Adrenal gland (tissue), 12 donors: ENCODE data around the gene DEUP1. TPM values are rescaled to one million over a fixed set of nuclear protein-coding genes. Genes with fewer than 3 reads are reported as not detected.
A peak's percentile ranks its signal among the peaks of the same experiment; 100 is the strongest.

ENCODE experiments used
- DNase-seq, 7 donors: peaks; one replicate each; pipeline ENCODE4 v3.0.0-alpha.2; 2019 to 2020
- H3K27ac ChIP-seq, 5 donors: fragments of 200-600 bp; sonication (generic) in 4 of 5; 1 replicate in 3 of 5; 2 replicates in 2 of 5; pipeline versions ENCODE4 v1.5.1 to v1.8.0; 2016 to 2020; ENCODE audit warnings: mild to moderate bottlenecking in 1 of 5
- H3K27me3 ChIP-seq: fragments of 200-600 bp; 2 replicates; pipeline ENCODE4 v1.8.0; 2021
- H3K36me3 ChIP-seq, 2 donors: fragments of 200-600 bp; replicated peaks in 1 of 2; 1 replicate in 1 of 2; 2 replicates in 1 of 2; pipeline versions ENCODE4 v1.5.1 to v1.8.0; 2018 to 2022
- H3K4me1 ChIP-seq, 2 donors: fragments of 200-600 bp; replicated peaks in 1 of 2; 1 replicate in 1 of 2; 2 replicates in 1 of 2; pipeline versions ENCODE4 v1.5.1 to v1.8.0; 2018 to 2021
- H3K4me3 ChIP-seq, 4 donors: fragments of 200-600 bp; sonication (generic) in 3 of 4; one replicate each; pipeline ENCODE4 v1.5.1; 2016 to 2018
- H3K9me3 ChIP-seq, 3 donors: fragments of 200-600 bp; sonication (generic) in 1 of 3; replicated peaks in 1 of 3; 1 replicate in 2 of 3; 2 replicates in 1 of 3; pipeline versions ENCODE4 v1.5.1 to v1.8.0; 2016 to 2021
- POLR2A ChIP-seq, 2 donors: fragments of 450-650 bp; IDR thresholded peaks; one replicate each; pipeline ENCODE4 v1.6.1; 2017; ENCODE audit warnings: antibody characterized with exemption in 2 of 2, mild to moderate bottlenecking in 2 of 2, moderate library complexity in 1 of 2
- WGBS, 4 donors: extraction: QIAGEN DNeasy Blood & Tissue Kit in 2 of 4; methylation state at CpG; one replicate each; pipeline versions ENCODE4 v1.1.5 to v1.1.7; 2013 to 2017; 5-methylcytosine and 5-hydroxymethylcytosine counted together
- intact Hi-C, 2 donors: fragments of 100-400 bp; cut with DNase I; formaldehyde crosslinking; loops; one replicate each; pipeline versions ENCODE4 v1.14.1 to v1.15.0; 2022 to 2023
- polyA plus RNA-seq, 3 donors: library from polyadenylated mRNA; stranded (reverse); fragments of 200-250 nt in 2 of 3; fragments of 350-450 nt in 1 of 3; fragmentation: Illumina TruSeq in 1 of 3; extraction: RNeasy Lipid Tissue Mini Kit (QIAGEN cat#74804) in 1 of 3; gene quantifications; one replicate each; pipeline ENCODE4 v1.2.3, GENCODE V29; 2013 to 2014
- total RNA-seq, 9 donors: library from RNA; depleted of rRNA in 4 of 9; stranded (reverse); fragments of >200 nt in 4 of 9; fragments of 120-200 nt in 1 of 9; fragmentation: NEBNext Ultra II Directional in 1 of 9; extraction: Animal tissue kit (Norgen Biotek cat#: 25700) in 1 of 9; gene quantifications; one replicate each; pipeline versions ENCODE4 v1.1.0 to v1.2.4, GENCODE V29; 2013 to 2023
- TF ChIP-seq, protein P1 (sequence below), 6 experiments: fragments of 450-650 bp in 4 of 6; fragments of 200-600 bp in 2 of 6; sonication (generic) in 1 of 6; IDR thresholded peaks; 1 replicate in 5 of 6; 2 replicates in 1 of 6; pipeline versions ENCODE4 v1.5.1 to v1.8.0; 2016 to 2021; ENCODE audit warnings: antibody characterized with exemption in 6 of 6, mild to moderate bottlenecking in 2 of 6, moderate library complexity in 1 of 6
- donor health status: healthy with polysubstance abuse.
- donor health status: Bipolar disorder and iron deficiency.
- donor health status: DM: yes; HTN: yes; CAD: no.
- donor health status: DM: no; HTN: no; CAD: no.
- donor health status: DM: no; HTN: no; CAD: no.
- donor health status: DM: yes; HTN: yes; CAD: no.

Gene DEUP1
- total and polyA plus RNA-seq, 12 donors, result 0.24 to 1.1 (median 0.73) TPM; not detected in 2

DNA sequence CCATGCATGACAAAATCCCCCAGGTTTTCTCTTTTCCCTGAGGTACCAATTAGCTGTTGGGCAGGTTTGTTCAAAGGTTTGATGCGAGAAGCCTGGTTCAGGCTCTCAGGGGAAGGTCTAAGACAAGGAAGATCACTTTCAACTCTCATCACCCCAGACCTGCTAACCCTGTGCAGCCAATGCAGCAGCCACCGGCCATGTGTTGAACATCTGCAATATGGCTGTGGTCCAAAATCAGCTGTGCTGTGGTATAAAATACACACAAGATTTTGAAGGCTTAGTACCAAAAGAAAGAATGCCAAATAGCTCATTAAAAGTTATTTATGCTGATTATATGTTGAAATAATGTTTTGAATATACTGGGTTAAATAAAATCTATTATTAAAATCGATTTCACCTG is 154.2 kb downstream of the DEUP1 start:
- Histone ChIP-seq H3K27me3 (no peaks in the 10 kb centered on the region), H3K9me3 (no peaks in the 10 kb centered on the region), H3K27ac (no peak overlapping the region), H3K4me1 (peaks cover 10 to 13% of the 10 kb centered on the region in 2 donors), H3K4me3 (no peak overlapping the region), H3K36me3 (no peaks in the 10 kb centered on the region)
- intact Hi-C loops, result loop anchor here in 1 of 2 donors (10.0 kb wide), 1 partner anchor 170 kb away; no protein-coding TSS in a partner anchor
- TF ChIP-seq POLR2A (IDR thresholded peaks at IDR 0.05), result no peak
- TF ChIP-seq, protein P1, sequence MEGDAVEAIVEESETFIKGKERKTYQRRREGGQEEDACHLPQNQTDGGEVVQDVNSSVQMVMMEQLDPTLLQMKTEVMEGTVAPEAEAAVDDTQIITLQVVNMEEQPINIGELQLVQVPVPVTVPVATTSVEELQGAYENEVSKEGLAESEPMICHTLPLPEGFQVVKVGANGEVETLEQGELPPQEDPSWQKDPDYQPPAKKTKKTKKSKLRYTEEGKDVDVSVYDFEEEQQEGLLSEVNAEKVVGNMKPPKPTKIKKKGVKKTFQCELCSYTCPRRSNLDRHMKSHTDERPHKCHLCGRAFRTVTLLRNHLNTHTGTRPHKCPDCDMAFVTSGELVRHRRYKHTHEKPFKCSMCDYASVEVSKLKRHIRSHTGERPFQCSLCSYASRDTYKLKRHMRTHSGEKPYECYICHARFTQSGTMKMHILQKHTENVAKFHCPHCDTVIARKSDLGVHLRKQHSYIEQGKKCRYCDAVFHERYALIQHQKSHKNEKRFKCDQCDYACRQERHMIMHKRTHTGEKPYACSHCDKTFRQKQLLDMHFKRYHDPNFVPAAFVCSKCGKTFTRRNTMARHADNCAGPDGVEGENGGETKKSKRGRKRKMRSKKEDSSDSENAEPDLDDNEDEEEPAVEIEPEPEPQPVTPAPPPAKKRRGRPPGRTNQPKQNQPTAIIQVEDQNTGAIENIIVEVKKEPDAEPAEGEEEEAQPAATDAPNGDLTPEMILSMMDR (IDR thresholded peaks at IDR 0.05), result no peak
- 67 to 79% (median 71%) methylated on average over 3 of the region's 3 CpGs for WGBS, 4 donors
- no peak for DNase-seq

DNA sequence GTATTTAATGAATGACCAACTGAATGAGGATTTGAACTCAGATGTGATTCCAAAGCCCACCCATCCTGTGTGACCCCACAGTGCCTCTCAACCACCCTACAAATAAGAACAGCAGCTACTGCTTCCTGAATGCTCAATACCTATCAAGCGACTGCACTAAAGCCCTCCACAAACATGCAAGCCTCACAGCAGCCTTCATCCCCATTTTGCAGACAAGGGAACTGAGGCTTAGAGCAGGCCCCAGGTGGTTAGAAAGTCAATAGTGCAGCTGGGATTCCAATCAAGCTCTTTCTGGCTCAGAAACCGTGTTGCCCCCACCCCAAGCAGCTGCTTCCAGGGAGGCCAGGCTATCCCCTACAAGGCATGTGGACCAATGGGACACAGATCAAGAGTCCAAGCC is 155.4 kb downstream of the DEUP1 start:
- intact Hi-C loops, result loop anchor here in 1 of 2 donors (10.0 kb wide), 1 partner anchor 169 kb away; no protein-coding TSS in a partner anchor
- no peak for DNase-seq
- WGBS, 4 donors, result 91 to 100% (median 97%) methylated on average over 2 of the region's 2 CpGs

DNA sequence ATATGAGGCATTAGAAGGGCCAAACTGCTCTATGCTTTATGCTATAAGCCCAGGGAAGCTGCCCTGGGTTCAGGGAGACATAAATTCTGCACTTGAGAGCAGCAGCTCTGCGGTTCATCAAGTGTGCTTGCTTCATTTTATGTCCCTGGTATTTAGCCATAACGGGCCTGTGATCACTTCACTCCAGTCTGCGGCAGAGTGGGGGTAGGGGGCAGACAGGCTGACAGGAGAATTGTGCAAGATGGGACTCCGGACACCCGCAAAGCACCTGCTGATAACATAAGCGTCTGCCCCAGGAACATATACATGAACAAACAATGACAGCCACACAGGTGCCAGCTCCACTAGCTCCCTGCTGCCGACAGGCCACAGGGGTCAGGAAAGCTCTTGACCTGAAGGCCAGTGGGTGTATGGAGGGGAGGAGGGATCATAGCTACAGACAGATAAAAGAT is 156.5 kb downstream of the DEUP1 start:
- Histone ChIP-seq H3K4me3 (no peak overlapping the region), H3K36me3 (no peaks in the 10 kb centered on the region), H3K4me1 (peaks cover 10 to 13% of the 10 kb centered on the region in 2 donors), H3K27me3 (no peaks in the 10 kb centered on the region), H3K27ac (no peak overlapping the region), H3K9me3 (no peaks in the 10 kb centered on the region)
- intact Hi-C loops, result loop anchor here in 1 of 2 donors (10.0 kb wide), 1 partner anchor 168 kb away; no protein-coding TSS in a partner anchor
- peak in 5 of 7 donors; percentile 31 to 61 (median 45) for DNase-seq
- WGBS, 4 donors, result 34 to 55% (median 38%) methylated on average over 7 of the region's 7 CpGs
- TF ChIP-seq, protein P1 (IDR thresholded peaks at IDR 0.05), result no peak
- TF ChIP-seq POLR2A (IDR thresholded peaks at IDR 0.05), result no peak

More for the DNA sequence above, 155.4 kb downstream of the DEUP1 start:
- Histone ChIP-seq H3K4me3 (no peak overlapping the region), H3K27me3 (no peaks in the 10 kb centered on the region), H3K36me3 (no peaks in the 10 kb centered on the region), H3K4me1 (peaks cover 10 to 13% of the 10 kb centered on the region in 2 donors), H3K27ac (no peak overlapping the region), H3K9me3 (no peaks in the 10 kb centered on the region)
- TF ChIP-seq, protein P1 (IDR thresholded peaks at IDR 0.05), result no peak
- TF ChIP-seq POLR2A (IDR thresholded peaks at IDR 0.05), result no peak

Other genes starting within 250 kb of the DEUP1 start
- 10 to 100 TPM in 7 of 9 donors, 1 to 10 TPM in 2; 5.0 to 21.2 (median 12.5) TPM for gene SLC36A4, start 132.8 kb upstream of the DEUP1 start, total RNA-seq
- 10 to 100 TPM in 1 of 3 donors, 1 to 10 TPM in 2; 4.6 to 24.0 (median 5.9) TPM for gene SLC36A4, start 132.8 kb upstream of the DEUP1 start, polyA plus RNA-seq
- gene SMCO4, start 212.6 kb downstream of the DEUP1 start, total RNA-seq, result 100 to 1,000 TPM in 2 of 9 donors, 10 to 100 TPM in 7; 23.2 to 108 (median 78.0) TPM
- 10 to 100 TPM; 31.6 to 81.7 (median 40.9) TPM for gene SMCO4, start 212.6 kb downstream of the DEUP1 start, polyA plus RNA-seq